ENCODE data around the gene CCDC136. TPM values are rescaled to one million over a fixed set of nuclear protein-coding genes. Genes with fewer than 3 reads are reported as not detected.

The CCDC136 gene
- total RNA-seq, 1 experiment from 2014 or later = 16.5 TPM

DNA sequence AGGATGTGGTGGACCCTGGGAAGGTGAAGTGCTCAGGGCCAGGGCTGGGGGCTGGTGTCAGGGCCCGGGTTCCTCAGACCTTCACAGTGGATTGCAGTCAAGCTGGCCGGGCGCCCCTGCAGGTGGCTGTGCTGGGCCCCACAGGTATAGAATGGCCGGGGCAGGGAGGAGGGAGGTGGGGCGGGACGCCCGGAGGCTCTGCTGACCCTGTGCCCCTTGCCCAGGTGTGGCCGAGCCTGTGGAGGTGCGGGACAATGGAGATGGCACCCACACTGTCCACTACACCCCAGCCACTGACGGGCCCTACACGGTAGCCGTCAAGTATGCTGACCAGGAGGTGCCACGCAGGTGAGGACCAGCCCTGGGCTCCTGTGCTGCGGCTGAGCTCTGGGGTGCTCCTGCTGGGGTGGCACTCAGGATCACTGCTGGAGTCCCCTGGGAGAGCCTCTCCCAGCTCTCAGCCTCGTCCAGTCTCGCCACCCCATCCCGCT, 56.0 kb downstream of the CCDC136 start:
- Histone ChIP-seq H3K27me3 (no peaks in the 10 kb centered on the region), H3K27ac (no peak overlapping the region), H3K4me1 (no peaks in the 10 kb centered on the region), H3K4me3 (no peak overlapping the region), H3K9me3 (replicated peaks) (no peaks in the 10 kb centered on the region), H3K36me3 (peaks cover 94% of the 10 kb centered on the region)
- DNase-seq = no peak

GRCh38 chr7:128848289-128849155, 56.8 kb downstream of the CCDC136 start:
- Histone ChIP-seq H3K4me3 (no peak overlapping the region), H3K27me3 (no peaks in the 10 kb centered on the region), H3K36me3 (peaks cover 94% of the 10 kb centered on the region), H3K9me3 (replicated peaks) (no peaks in the 10 kb centered on the region), H3K27ac (no peak overlapping the region), H3K4me1 (no peaks in the 10 kb centered on the region)
- no peak for DNase-seq

DNA sequence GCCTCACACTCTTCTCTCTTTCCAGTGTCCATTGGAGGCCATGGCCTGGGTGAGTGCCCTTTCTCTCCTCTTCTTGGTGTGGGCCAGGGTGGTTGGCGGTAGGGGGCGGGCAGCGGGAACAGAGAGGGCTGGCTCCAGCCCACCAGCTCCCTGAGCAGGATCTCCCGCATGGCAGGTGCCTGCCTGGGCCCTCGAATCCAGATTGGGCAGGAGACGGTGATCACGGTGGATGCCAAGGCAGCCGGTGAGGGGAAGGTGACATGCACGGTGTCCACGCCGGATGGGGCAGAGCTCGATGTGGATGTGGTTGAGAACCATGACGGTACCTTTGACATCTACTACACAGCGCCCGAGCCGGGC, 57.4 kb downstream of the CCDC136 start:
- Histone ChIP-seq H3K36me3 (peaks cover 94% of the 10 kb centered on the region), H3K9me3 (replicated peaks) (no peaks in the 10 kb centered on the region), H3K27me3 (no peaks in the 10 kb centered on the region), H3K4me1 (no peaks in the 10 kb centered on the region), H3K4me3 (no peak overlapping the region), H3K27ac (no peak overlapping the region)
- DNase-seq = no peak

DNA sequence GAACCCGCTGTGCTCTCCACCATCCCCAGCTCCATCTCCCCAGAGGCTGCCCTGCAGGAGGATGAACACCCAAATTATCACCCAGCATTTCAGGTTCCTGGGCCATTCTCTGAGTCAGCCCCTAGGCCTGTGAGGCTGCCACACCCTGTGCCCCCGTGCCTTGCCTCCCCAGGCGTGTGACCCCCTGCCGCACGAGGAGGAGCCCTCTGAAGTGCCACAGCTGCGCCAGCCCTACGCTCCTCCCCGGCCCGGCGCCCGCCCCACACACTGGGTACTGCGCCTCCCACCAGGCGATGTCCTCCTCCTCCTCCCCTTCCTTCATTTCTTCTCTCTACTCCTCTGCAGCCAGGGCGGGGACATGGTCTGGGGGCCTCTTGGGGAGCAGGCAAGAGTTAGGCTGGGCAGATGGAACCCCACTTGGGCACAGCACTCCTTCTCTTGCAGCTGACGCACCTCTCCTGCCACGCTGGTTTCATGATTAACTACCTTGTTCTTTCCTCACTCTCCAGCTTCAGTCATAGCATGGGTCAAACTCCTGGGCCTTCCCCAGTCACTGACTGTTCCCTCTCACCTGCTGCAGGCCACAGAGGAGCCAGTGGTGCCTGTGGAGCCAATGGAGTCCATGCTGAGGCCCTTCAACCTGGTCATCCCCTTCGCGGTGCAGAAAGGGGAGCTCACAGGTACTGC, 58.2 kb downstream of the CCDC136 start:
- peaks cover 94% of the 10 kb centered on the region for H3K36me3 ChIP-seq
- H3K27me3 ChIP-seq = no peaks in the 10 kb centered on the region
- H3K27ac ChIP-seq = no peak overlapping the region
- no peaks in the 10 kb centered on the region for H3K9me3 ChIP-seq (replicated peaks)
- H3K4me1 ChIP-seq = no peaks in the 10 kb centered on the region
- DNase-seq = no peak
- no peak overlapping the region for H3K4me3 ChIP-seq

- H3K9me3 ChIP-seq (replicated peaks) = no peaks in the 10 kb centered on the region
- no peaks in the 10 kb centered on the region for H3K4me1 ChIP-seq
- H3K36me3 ChIP-seq = peaks cover 91% of the 10 kb centered on the region
- no peak overlapping the region for H3K4me3 ChIP-seq
- DNase-seq = no peak
- H3K27me3 ChIP-seq = no peaks in the 10 kb centered on the region
- H3K27ac ChIP-seq = no peak overlapping the region
These were observed 60.9 kb downstream of the CCDC136 start for GRCh38 chr7:128852537-128853254.

DNA sequence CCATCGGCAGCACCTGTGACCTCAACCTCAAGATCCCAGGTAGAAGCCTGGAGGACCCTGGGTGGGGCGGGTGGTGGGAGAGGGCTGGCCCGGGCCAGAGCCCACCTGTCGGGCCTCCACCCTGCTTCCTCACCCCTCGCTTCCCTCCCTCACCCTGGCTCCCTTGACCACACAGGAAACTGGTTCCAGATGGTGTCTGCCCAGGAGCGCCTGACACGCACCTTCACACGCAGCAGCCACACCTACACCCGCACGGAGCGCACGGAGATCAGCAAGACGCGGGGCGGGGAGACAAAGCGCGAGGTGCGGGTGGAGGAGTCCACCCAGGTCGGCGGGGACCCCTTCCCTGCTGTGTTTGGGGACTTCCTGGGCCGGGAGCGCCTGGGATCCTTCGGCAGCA, 62.0 kb downstream of the CCDC136 start:
- H3K4me1 ChIP-seq = no peaks in the 10 kb centered on the region
- DNase-seq = no peak
- no peaks in the 10 kb centered on the region for H3K27me3 ChIP-seq
- H3K36me3 ChIP-seq = peaks cover 84% of the 10 kb centered on the region
- H3K27ac ChIP-seq = no peak overlapping the region
- no peak overlapping the region for H3K4me3 ChIP-seq
- no peaks in the 10 kb centered on the region for H3K9me3 ChIP-seq (replicated peaks)

DNA sequence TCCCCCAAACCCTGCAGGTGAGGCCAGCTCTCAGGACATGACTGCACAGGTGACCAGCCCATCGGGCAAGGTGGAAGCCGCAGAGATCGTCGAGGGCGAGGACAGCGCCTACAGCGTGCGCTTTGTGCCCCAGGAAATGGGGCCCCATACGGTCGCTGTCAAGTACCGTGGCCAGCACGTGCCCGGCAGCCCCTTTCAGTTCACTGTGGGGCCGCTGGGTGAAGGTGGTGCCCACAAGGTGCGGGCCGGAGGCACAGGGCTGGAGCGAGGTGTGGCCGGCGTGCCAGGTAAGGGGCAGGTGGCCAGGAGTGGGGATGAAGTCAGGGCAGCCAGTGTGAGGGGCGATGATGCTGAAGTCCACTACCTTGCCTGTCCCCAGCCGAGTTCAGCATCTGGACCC, 62.6 kb downstream of the CCDC136 start:
- no peaks in the 10 kb centered on the region for H3K9me3 ChIP-seq (replicated peaks)
- no peaks in the 10 kb centered on the region for H3K4me1 ChIP-seq
- no peak overlapping the region for H3K27ac ChIP-seq
- H3K4me3 ChIP-seq = no peak overlapping the region
- no peaks in the 10 kb centered on the region for H3K27me3 ChIP-seq
- no peak for DNase-seq
- H3K36me3 ChIP-seq = peaks cover 82% of the 10 kb centered on the region

DNA sequence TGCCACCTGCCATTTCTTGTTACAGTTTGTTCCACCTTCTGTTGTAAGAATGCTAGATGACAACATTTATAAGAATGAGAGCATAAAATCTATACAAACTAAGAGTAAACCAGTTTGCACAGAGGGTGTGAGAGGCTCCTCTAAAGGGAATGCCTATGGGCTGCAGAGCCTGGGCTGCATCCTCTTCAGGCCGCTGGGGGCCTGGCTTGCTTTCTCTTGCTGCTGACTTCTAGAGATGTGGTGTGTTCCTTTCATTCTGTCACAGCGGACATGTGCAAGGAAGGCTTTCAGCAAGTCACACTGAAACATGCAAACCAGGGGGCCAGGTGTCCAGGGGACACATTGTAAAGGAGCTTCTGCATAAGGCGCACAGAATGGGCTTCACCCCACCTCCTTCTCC, 63.8 kb downstream of the CCDC136 start:
- DNase-seq = no peak
- H3K4me3 ChIP-seq = no peak overlapping the region
- H3K9me3 ChIP-seq (replicated peaks) = no peaks in the 10 kb centered on the region
- peaks cover 71% of the 10 kb centered on the region for H3K36me3 ChIP-seq
- H3K4me1 ChIP-seq = no peaks in the 10 kb centered on the region
- no peaks in the 10 kb centered on the region for H3K27me3 ChIP-seq
- no peak overlapping the region for H3K27ac ChIP-seq

GRCh38 chr7:128856001-128856718, 64.4 kb downstream of the CCDC136 start:
- Histone ChIP-seq H3K9me3 (replicated peaks) (no peaks in the 10 kb centered on the region), H3K4me1 (no peaks in the 10 kb centered on the region), H3K27me3 (no peaks in the 10 kb centered on the region), H3K36me3 (peaks cover 65% of the 10 kb centered on the region), H3K4me3 (no peak overlapping the region), H3K27ac (no peak overlapping the region)
- DNase-seq = no peak

DNA sequence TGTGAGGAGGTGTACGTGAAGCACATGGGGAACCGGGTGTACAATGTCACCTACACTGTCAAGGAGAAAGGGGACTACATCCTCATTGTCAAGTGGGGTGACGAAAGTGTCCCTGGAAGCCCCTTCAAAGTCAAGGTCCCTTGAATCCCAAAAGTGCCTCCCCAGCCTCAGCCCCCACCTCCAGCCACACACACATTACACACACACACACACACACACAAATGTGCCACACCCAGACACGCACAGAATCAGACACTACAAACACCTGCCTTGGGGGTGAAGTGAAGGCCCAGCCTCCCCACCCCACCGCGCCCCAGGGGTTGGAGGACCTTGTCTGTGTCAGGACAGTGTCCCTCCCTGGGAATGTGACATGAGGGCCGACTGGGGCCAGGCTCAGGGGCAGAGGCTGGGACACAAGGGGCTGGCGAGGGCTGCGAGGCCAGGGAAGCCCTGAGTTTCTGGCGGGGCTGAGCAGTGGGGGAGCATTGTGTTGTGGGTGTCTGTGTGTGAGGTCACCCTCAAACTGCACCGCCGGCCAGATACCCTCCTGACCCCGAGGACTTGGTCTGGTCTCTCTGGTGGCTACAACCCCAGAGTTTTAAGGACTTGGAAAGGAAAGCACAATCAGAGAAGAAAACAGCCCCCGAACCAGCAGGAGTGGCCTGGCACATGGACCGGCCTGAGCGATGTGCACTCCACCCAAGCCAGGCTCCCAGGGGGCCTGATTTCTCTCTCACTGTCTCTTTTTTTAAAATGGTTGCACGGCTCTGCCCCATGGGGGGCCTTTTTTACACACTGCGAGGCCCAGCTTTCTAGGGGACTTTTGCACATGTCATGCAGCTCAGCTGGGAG, 66.8 kb downstream of the CCDC136 start:
- H3K9me3 ChIP-seq (replicated peaks) = no peaks in the 10 kb centered on the region
- no peak overlapping the region for H3K27ac ChIP-seq
- H3K4me1 ChIP-seq = no peaks in the 10 kb centered on the region
- no peaks in the 10 kb centered on the region for H3K27me3 ChIP-seq
- DNase-seq = no peak
- H3K36me3 ChIP-seq = peaks cover 40% of the 10 kb centered on the region
- H3K4me3 ChIP-seq = no peak overlapping the region

DNA sequence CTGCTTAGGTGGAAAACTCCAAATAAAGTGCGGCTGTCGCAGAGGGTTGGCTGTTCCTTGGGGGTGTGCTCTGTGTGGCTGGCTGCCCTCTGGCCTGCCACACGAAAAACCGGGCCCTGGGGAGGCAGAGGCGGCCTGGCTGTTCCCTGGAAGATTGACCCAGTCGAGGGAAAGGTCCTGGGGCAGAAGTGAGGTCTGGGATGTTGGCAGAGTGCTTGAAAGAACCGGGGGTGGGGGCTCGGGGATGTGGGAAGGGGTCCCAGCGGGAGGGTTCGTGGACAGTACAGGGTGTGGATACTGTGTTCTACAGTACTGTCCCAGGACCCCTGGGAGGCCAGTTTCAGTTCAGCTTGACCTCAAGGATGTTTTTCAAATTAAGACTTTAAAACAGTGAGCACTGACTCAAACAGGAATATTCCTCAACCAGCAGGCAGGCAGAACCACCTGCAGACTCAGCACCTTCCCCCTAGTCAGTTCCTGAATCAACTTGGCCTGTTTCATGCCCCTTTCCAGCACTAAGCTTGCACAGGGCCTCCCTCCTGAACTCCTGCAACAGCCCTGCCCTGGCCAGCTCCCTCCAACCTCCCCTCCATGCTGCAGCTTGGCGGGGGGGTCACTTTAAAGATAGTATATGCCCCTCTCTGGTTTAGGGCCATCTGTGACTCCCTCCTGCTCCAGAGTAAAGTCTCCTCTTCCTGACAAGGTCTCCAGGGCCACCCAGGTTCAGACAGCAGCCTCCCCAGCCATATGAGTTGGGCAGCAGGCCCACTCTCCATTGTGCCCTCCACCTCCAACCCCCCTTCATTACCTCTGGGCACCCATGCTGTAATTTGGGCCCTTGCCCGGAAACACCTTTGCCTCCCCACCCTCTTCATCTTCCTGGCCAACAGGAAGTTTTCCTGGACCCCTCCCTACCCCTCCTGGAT, 67.7 kb downstream of the CCDC136 start:
- H3K27me3 ChIP-seq = no peaks in the 10 kb centered on the region
- no peaks in the 10 kb centered on the region for H3K9me3 ChIP-seq (replicated peaks)
- H3K36me3 ChIP-seq = peaks cover 31% of the 10 kb centered on the region
- no peak for DNase-seq
- H3K4me1 ChIP-seq = no peaks in the 10 kb centered on the region
- H3K27ac ChIP-seq = no peak overlapping the region
- no peak overlapping the region for H3K4me3 ChIP-seq

DNA sequence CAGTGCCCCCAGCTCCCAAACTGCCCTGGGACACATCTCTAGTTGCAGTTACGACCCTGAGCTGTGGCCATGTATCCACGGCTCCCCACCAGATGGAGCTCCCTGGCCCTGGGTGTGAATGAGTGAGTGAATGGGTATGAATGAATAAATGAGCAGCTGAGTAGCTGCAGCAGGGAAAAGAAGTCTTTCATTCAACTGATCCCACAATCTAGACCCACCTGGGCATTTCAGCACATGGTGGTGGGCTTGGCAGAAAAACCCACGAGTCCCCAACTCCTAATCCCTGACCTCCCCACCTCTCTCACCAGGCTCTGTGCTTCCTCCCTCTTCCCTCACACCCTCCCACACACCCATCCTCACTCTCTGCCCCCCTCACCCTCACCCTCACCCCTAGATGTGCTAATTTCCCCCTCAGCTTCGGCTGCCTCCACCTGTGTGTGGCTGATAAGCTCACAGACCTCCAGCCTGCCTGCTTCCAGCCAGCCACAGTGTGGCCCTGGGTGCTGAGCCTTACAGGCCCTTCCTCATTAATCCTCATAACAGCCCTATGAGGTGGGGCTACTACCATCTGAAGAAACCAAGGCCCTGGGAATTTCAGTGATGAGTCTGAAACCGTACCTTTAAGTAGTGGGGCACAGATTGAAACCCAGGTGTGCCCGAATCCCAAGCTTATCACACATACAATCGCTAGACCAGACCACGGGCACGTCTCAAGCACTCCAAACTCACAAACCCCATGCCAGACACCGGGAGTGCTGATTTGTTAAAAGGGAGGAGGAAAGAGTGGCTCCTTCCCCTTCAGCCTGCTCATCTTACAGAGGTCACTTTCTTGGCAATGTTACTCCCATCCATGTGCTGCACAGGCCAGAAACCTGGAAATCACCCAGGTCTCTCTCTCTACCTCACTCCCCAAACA, 68.6 kb downstream of the CCDC136 start:
- Histone ChIP-seq H3K36me3 (peaks cover 22% of the 10 kb centered on the region), H3K27me3 (no peaks in the 10 kb centered on the region), H3K4me1 (no peaks in the 10 kb centered on the region), H3K27ac (no peak overlapping the region), H3K9me3 (replicated peaks) (no peaks in the 10 kb centered on the region), H3K4me3 (no peak overlapping the region)
- DNase-seq = no peak
